Gastrocnemius medialis (tissue), 4 donors: ENCODE data around the gene C1orf232.

Experiments used
- POLR2A ChIP-seq, 2 donors: fragments of 450-650 bp; IDR thresholded peaks; one replicate each; pipeline ENCODE4 v1.6.1; 2017; ENCODE audit warnings: antibody characterized with exemption in 2 of 2, mild to moderate bottlenecking in 2 of 2, moderate library complexity in 2 of 2
- TF ChIP-seq, protein P1 (sequence below), 5 experiments: fragments of 450-650 bp in 3 of 5; fragments of 200-600 bp in 2 of 5; sonication (generic) in 2 of 5; IDR thresholded peaks in 4 of 5; conservative IDR thresholded peaks in 1 of 5; 1 replicate in 4 of 5; 2 replicates in 1 of 5; pipeline ENCODE4 v1.5.1; 2016 to 2019; ENCODE audit warnings: antibody characterized with exemption in 5 of 5, mild to moderate bottlenecking in 3 of 5, moderate library complexity in 3 of 5

- TF ChIP-seq, protein P1, sequence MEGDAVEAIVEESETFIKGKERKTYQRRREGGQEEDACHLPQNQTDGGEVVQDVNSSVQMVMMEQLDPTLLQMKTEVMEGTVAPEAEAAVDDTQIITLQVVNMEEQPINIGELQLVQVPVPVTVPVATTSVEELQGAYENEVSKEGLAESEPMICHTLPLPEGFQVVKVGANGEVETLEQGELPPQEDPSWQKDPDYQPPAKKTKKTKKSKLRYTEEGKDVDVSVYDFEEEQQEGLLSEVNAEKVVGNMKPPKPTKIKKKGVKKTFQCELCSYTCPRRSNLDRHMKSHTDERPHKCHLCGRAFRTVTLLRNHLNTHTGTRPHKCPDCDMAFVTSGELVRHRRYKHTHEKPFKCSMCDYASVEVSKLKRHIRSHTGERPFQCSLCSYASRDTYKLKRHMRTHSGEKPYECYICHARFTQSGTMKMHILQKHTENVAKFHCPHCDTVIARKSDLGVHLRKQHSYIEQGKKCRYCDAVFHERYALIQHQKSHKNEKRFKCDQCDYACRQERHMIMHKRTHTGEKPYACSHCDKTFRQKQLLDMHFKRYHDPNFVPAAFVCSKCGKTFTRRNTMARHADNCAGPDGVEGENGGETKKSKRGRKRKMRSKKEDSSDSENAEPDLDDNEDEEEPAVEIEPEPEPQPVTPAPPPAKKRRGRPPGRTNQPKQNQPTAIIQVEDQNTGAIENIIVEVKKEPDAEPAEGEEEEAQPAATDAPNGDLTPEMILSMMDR (IDR thresholded peaks at IDR 0.05 in 4 of 5, conservative IDR thresholded peaks at IDR 0.05 in 1 of 5): no peak
- no peak for TF ChIP-seq POLR2A (IDR thresholded peaks at IDR 0.05)
These were observed 29.7 kb downstream of the C1orf232 start for GRCh38 chr1:26138974-26139558.
